Endodermal cell (in vitro differentiated cells): ENCODE measurements around the gene ZMYND8. TPM values are rescaled to one million over a fixed set of nuclear protein-coding genes. Genes with fewer than 3 reads are reported as not detected.

ENCODE experiments used
- DNase-seq: peaks from one replicate; pipeline ENCODE4 v3.0.0-alpha.2; 2017
- H3K27ac ChIP-seq: 2 replicates; pipeline ENCODE4 v1.5.1; 2013; ENCODE audit warnings: mild to moderate bottlenecking, low read depth, low read length, moderate library complexity
- H3K27me3 ChIP-seq: 2 replicates; pipeline ENCODE4 v1.6.1; 2013; ENCODE audit warnings: mild to moderate bottlenecking, low read length, moderate library complexity; ENCODE audit not compliant: insufficient read depth, control insufficient read depth, poor library complexity, severe bottlenecking
- H3K36me3 ChIP-seq: 2 replicates; pipeline ENCODE4 v1.7.0; 2013; ENCODE audit warnings: mild to moderate bottlenecking, low read length, moderate library complexity; ENCODE audit not compliant: control insufficient read depth, insufficient read depth
- H3K4me1 ChIP-seq: one replicate; pipeline ENCODE4 v1.7.0; 2013; ENCODE audit warnings: low read length; ENCODE audit not compliant: control insufficient read depth, insufficient read depth
- H3K4me3 ChIP-seq: 2 replicates; pipeline ENCODE4 v1.5.1; 2013; ENCODE audit warnings: mild to moderate bottlenecking, low read length, moderate library complexity
- H3K9ac ChIP-seq: 2 replicates; pipeline ENCODE4 v1.6.1; 2013; ENCODE audit warnings: mild to moderate bottlenecking, low read length, moderate library complexity; ENCODE audit not compliant: poor library complexity, severe bottlenecking; ENCODE audit errors: extremely low read depth
- H3K9me3 ChIP-seq: 2 replicates; pipeline ENCODE4 v1.6.1; 2013; ENCODE audit warnings: mild to moderate bottlenecking, low read length, moderate library complexity; ENCODE audit not compliant: control insufficient read depth
- H3K27ac Mint-ChIP-seq: 2 replicates; pipeline ENCODE4 v1.8.0; 2020; ENCODE audit warnings: mixed read lengths
- H3K27me3 Mint-ChIP-seq: 2 replicates; pipeline ENCODE4 v1.8.0; 2021; ENCODE audit warnings: mild to moderate bottlenecking, mixed read lengths; ENCODE audit not compliant: insufficient read depth
- H3K36me3 Mint-ChIP-seq: 2 replicates; pipeline ENCODE4 v1.8.0; 2020; ENCODE audit warnings: low read depth, mixed read lengths
- H3K4me1 Mint-ChIP-seq: 2 replicates; pipeline ENCODE4 v1.8.0; 2020; ENCODE audit warnings: mixed read lengths
- H3K4me3 Mint-ChIP-seq: 2 replicates; pipeline ENCODE4 v1.8.0; 2020; ENCODE audit warnings: mild to moderate bottlenecking, moderate library complexity, mixed read lengths
- H3K9me3 Mint-ChIP-seq: 2 replicates; pipeline ENCODE4 v1.8.0; 2020; ENCODE audit warnings: mild to moderate bottlenecking, mixed read lengths
- CTCF ChIP-seq: fragments of 200-600 bp; sonication (generic); conservative IDR thresholded peaks from 2 replicates; pipeline ENCODE4 v1.5.0; 2021; ENCODE audit warnings: antibody characterized with exemption, mild to moderate bottlenecking
- WGBS, 2 experiments: methylation state at CpG; one replicate each; pipeline versions ENCODE4 v1.1.5 to v1.1.7; 2013; ENCODE audit warnings: missing lambda C conversion rate in 2 of 2, mixed read lengths in 1 of 2; ENCODE audit not compliant: insufficient coverage in 1 of 2, insufficient read length in 1 of 2; 5-methylcytosine and 5-hydroxymethylcytosine counted together
- total RNA-seq, 2 donors: library from RNA; stranded (reverse); fragmentation: NEBNext Ultra II Directional in 1 of 2; extraction: Animal tissue kit (Norgen Biotek cat#: 25700) in 1 of 2; gene quantifications; 2 replicates in 1 of 2; 3 replicates in 1 of 2; pipeline ENCODE4 v1.2.1, GENCODE V29; 2021

Gene ZMYND8
- total RNA-seq, 2 donors from 2014 or later, result 85.0 to 99.9 TPM

DNA sequence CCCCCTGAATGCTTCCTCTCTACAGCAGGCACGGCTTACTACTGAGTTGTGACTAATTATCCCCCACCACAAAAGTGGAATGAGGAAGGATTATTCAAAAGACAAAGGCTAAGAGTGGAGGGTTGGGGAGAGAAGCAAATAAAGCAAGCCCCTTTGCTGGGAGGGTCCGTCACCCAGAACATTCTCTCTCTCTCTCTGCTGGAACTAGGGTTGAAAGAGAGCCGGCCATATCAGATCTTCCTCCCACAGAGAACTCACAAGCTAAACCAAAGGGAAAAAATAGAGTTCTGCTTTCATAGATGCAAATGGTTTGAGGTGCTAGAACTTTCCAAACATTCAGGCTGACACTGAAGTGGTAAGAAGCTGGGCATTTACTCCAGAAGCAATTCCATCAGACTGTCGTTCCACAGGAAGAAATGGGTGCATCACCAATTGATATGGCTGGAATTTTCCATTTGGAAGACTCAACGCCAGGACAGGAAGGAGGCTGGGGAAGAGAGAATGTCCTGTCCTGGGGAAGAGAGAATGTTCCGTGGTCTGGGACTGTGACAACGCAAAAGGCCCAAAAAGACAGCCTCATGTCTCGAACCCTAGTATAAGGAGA is 7.9 kb downstream of the ZMYND8 start:
- no peak for TF ChIP-seq CTCF
- Mint-ChIP-seq H3K27ac (no peak overlapping the region), H3K4me3 (no peak overlapping the region), H3K36me3 (peaks cover 28% of the 10 kb centered on the region), H3K4me1 (peaks cover 5% of the 10 kb centered on the region), H3K9me3 (no peaks in the 10 kb centered on the region), H3K27me3 (no peaks in the 10 kb centered on the region)
- 36% methylated on average over 7 of the region's 8 CpGs for WGBS, 2 experiments
- peaks cover 41% of the 10 kb centered on the region for H3K4me1 ChIP-seq
- H3K4me3 ChIP-seq, result peak overlapping the region; percentile 92
- H3K36me3 ChIP-seq, result peaks cover 38% of the 10 kb centered on the region
- H3K9me3 ChIP-seq, result no peaks in the 10 kb centered on the region
- H3K9ac ChIP-seq, result peak overlapping the region; percentile 84
- peak; percentile 67 for DNase-seq
- H3K27me3 ChIP-seq, result no peaks in the 10 kb centered on the region
- H3K27ac ChIP-seq, result peak overlapping the region; percentile 86

DNA sequence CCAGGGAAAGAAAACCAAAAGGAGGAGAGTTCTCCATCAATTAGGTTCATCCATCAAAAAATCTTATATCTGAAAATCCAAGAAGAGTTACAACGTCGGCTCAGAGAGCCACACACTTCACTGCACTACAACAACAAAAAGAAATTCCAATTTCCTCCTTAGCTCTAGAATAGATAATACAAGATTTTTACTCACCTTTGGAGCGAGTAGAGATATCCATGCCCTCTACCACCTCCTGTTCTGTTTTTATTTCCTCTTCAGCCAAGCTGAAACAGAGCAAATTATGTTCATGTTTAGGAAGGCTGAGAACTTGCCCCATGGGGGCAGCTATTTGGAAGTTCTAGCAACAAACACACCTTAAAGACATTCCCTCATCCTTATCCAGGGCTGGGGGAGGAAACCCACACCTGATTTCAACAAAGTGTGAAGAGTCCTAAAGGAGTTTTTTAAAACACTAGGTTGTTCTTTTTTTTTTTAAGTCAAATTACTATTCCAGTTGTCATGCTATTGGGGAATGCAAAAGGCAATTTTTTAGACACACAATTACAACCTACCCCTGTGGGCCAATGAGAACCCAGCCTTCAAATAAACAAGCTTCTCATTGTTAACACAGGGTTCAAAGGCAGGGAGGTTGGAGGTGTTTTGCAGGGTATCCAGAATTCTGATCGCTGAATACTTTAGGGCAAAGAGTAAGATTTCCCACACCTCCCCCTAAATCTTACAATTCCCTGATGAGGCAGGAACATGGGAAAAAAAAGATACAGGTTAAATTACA is 8.7 kb downstream of the ZMYND8 start:
- Histone ChIP-seq H3K4me3 (peak overlapping the region; percentile 92), H3K9me3 (no peaks in the 10 kb centered on the region), H3K27me3 (no peaks in the 10 kb centered on the region), H3K36me3 (peaks cover 45% of the 10 kb centered on the region), H3K4me1 (peaks cover 38% of the 10 kb centered on the region), H3K9ac (peak overlapping the region; percentile 84), H3K27ac (peak overlapping the region; percentile 86)
- WGBS, 2 experiments, result 50 to 83% methylated on average over 2 to 3 of the region's 4 CpGs
- no peaks in the 10 kb centered on the region for H3K27me3 Mint-ChIP-seq
- TF ChIP-seq CTCF, result no peak
- no peak for DNase-seq
- no peak overlapping the region for H3K27ac Mint-ChIP-seq
- H3K4me1 Mint-ChIP-seq, result peaks cover 5% of the 10 kb centered on the region
- H3K4me3 Mint-ChIP-seq, result no peak overlapping the region
- H3K36me3 Mint-ChIP-seq, result peaks cover 36% of the 10 kb centered on the region
- H3K9me3 Mint-ChIP-seq, result no peaks in the 10 kb centered on the region

DNA sequence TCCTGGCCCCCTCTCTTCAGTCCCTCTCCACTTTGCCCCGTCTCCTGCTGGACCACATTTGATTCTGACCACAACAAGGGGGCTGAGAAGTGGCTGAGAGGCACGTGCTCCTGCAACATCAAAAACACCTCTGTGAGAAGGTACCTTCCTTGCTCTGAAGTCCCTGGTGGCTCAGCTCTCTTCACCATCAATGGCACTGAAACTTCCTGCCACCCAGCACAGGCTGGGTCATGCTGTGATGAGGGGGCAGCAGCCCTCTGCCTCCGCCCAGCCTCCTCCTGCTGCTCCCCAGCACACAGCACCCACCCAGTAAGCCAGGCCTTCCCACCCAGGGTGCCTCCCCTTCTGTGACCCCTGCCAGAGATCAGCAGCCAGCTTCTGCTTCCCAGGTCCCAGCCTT is 10.3 kb downstream of the ZMYND8 start:
- H3K9ac ChIP-seq, result no peak overlapping the region
- 92 to 93% methylated on average over 2 to 3 of the region's 3 CpGs for WGBS, 2 experiments
- H3K36me3 ChIP-seq, result peaks cover 45% of the 10 kb centered on the region
- Mint-ChIP-seq H3K36me3 (peaks cover 40% of the 10 kb centered on the region), H3K9me3 (no peaks in the 10 kb centered on the region), H3K27ac (no peak overlapping the region), H3K4me3 (no peak overlapping the region), H3K27me3 (no peaks in the 10 kb centered on the region), H3K4me1 (peaks cover 5% of the 10 kb centered on the region)
- TF ChIP-seq CTCF, result no peak
- H3K9me3 ChIP-seq, result no peaks in the 10 kb centered on the region
- DNase-seq, result no peak
- H3K27me3 ChIP-seq, result no peaks in the 10 kb centered on the region
- H3K27ac ChIP-seq, result no peak overlapping the region
- H3K4me1 ChIP-seq, result peaks cover 25% of the 10 kb centered on the region
- no peak overlapping the region for H3K4me3 ChIP-seq
